Activated CD8-positive, alpha-beta memory T cell treated with anti-CD3 and anti-CD28 coated beads, Interleukin-2, amount 50 U/mL, for 48 hours (primary cell): ENCODE measurements around the gene TMEM127.
A peak's percentile ranks its signal among the peaks of the same experiment; 100 is the strongest.
"Not testable (repeated sequence)": the region's sequence is repeated elsewhere in the genome, so short reads cannot be mapped to it uniquely, and the experiment has no call there.

Source experiments
- DNase-seq: peaks from one replicate; pipeline ENCODE4 v3.0.0-alpha.2; 2020

Gene TMEM127

GRCh38 chr2:96239745-96240264, 26.0 kb downstream of the TMEM127 start:
- DNase-seq, result no peak

GRCh38 chr2:96239091-96239490, 26.7 kb downstream of the TMEM127 start:
- DNase-seq, result no peak

- DNase-seq, result no peak
Measured at GRCh38 chr2:96238266-96238665, 27.5 kb downstream of the TMEM127 start.

- no peak for DNase-seq
Measured at GRCh38 chr2:96236882-96237281, 28.9 kb downstream of the TMEM127 start.

GRCh38 chr2:96233880-96234316, 31.9 kb downstream of the TMEM127 start:
- no peak for DNase-seq

GRCh38 chr2:96233436-96233835, 32.4 kb downstream of the TMEM127 start:
- no peak for DNase-seq

GRCh38 chr2:96231316-96231715, 34.5 kb downstream of the TMEM127 start:
- DNase-seq, result no peak

- no peak for DNase-seq
Measured at GRCh38 chr2:96225016-96225533, 40.7 kb downstream of the TMEM127 start.

GRCh38 chr2:96221106-96221505, 44.7 kb downstream of the TMEM127 start:
- not testable (repeated sequence) for DNase-seq

GRCh38 chr2:96219959-96220358, 45.8 kb downstream of the TMEM127 start:
- not testable (repeated sequence) for DNase-seq

GRCh38 chr2:96218508-96219131, 47.2 kb downstream of the TMEM127 start:
- no peak for DNase-seq

- DNase-seq, result no peak
Measured at GRCh38 chr2:96214554-96214953, 51.2 kb downstream of the TMEM127 start.

- no peak for DNase-seq
Measured at GRCh38 chr2:96213379-96213778, 52.4 kb downstream of the TMEM127 start.

GRCh38 chr2:96212339-96212738, 53.5 kb downstream of the TMEM127 start:
- DNase-seq, result no peak

GRCh38 chr2:96209729-96210085, 56.1 kb downstream of the TMEM127 start:
- no peak for DNase-seq

- DNase-seq, result no peak
Measured at GRCh38 chr2:96209011-96209728, 56.6 kb downstream of the TMEM127 start.

- DNase-seq, result peak; percentile 99
Measured at GRCh38 chr2:96208143-96209010, 57.4 kb downstream of the TMEM127 start, which contains the start of gene STARD7. TSS of gene STARD7 (minus strand) at chr2:96208827. CDS start at chr2:96208434, 393 bp downstream.

- no peak for DNase-seq
Measured at GRCh38 chr2:96207774-96208142, 58.0 kb downstream of the TMEM127 start.

GRCh38 chr2:96207073-96207773, 58.6 kb downstream of the TMEM127 start:
- no peak for DNase-seq

- no peak for DNase-seq
Measured at GRCh38 chr2:96205888-96206287, 59.9 kb downstream of the TMEM127 start.

GRCh38 chr2:96204836-96205624, 60.8 kb downstream of the TMEM127 start:
- no peak for DNase-seq
